Small intestine (tissue), 7 donors: ENCODE results near the gene ZNF606. TPM values are rescaled to one million over a fixed set of nuclear protein-coding genes. Genes with fewer than 3 reads are reported as not detected.

ENCODE experiments used
- DNase-seq, 2 donors: peaks; one replicate each; pipeline versions ENCODE4 v3.0.0 to v3.0.0-alpha.2; 2013
- FAIRE-seq: peaks from 2 replicates; lab custom pipeline; 2012; peaks lifted over from hg19 to GRCh38; lab: Jason Lieb, UNC
- H3K27ac ChIP-seq, 3 donors: one replicate each; pipeline ENCODE4 v1.5.1; 2013; ENCODE audit warnings: low read length in 2 of 3, mild to moderate bottlenecking in 2 of 3, control low read depth in 1 of 3, inconsistent platforms in 1 of 3, low read depth in 1 of 3, moderate library complexity in 1 of 3
- H3K27me3 ChIP-seq, 3 donors: one replicate each; pipeline ENCODE4 v1.6.1; 2013; ENCODE audit warnings: low read length in 3 of 3, inconsistent platforms in 1 of 3; ENCODE audit not compliant: control insufficient read depth in 3 of 3, insufficient read depth in 3 of 3
- H3K36me3 ChIP-seq, 3 donors: one replicate each; pipeline ENCODE4 v1.6.1; 2013; ENCODE audit warnings: low read length in 3 of 3, inconsistent platforms in 1 of 3, low read depth in 1 of 3, mild to moderate bottlenecking in 1 of 3, moderate library complexity in 1 of 3; ENCODE audit not compliant: control insufficient read depth in 3 of 3, insufficient read depth in 2 of 3
- H3K4me1 ChIP-seq, 3 donors: one replicate each; pipeline ENCODE4 v1.6.1; 2013; ENCODE audit warnings: low read length in 2 of 3, inconsistent platforms in 1 of 3, low read depth in 1 of 3, mild to moderate bottlenecking in 1 of 3, moderate library complexity in 1 of 3; ENCODE audit not compliant: control insufficient read depth in 3 of 3, insufficient read depth in 2 of 3
- H3K4me3 ChIP-seq, 3 donors: one replicate each; pipeline ENCODE4 v1.5.1; 2013; ENCODE audit warnings: low read length in 3 of 3, control low read depth in 1 of 3, inconsistent platforms in 1 of 3, low read depth in 1 of 3, mild to moderate bottlenecking in 1 of 3, moderate library complexity in 1 of 3
- H3K9me3 ChIP-seq, 2 donors: one replicate each; pipeline ENCODE4 v1.6.1; 2013; ENCODE audit warnings: low read depth in 1 of 2, low read length in 1 of 2; ENCODE audit not compliant: control insufficient read depth in 2 of 2, insufficient read depth in 1 of 2
- WGBS, 3 donors: extraction: QIAGEN DNeasy Blood & Tissue Kit; methylation state at CpG; one replicate each; pipeline ENCODE4 v1.1.7; 2013; 5-methylcytosine and 5-hydroxymethylcytosine counted together
- polyA plus RNA-seq, 4 donors: library from polyadenylated mRNA; stranded (reverse) in 3 of 4; unstranded in 1 of 4; fragments of 200-250 nt in 3 of 4; fragments of 120-200 nt in 1 of 4; gene quantifications; one replicate each; pipeline versions ENCODE4 v1.2.1 to v1.2.3, GENCODE V29; 2013
- donor health status: healthy with polysubstance abuse.
- donor health status: control.
- donor health status: control.
- donor health status: Bipolar disorder and iron deficiency.
- donor health status: healthy.

Gene ZNF606
- polyA plus RNA-seq, 4 donors, result 3.8 to 20.1 (median 6.4) TPM

GRCh38 chr19:57941593-57941992 is 61.0 kb downstream of the ZNF606 start:
- H3K4me1 ChIP-seq, result peaks cover 0 to 4% (median 3%) of the 10 kb centered on the region in 3 donors
- FAIRE-seq (no peak), DNase-seq (no peak)
- peaks cover 14 to 36% (median 33%) of the 10 kb centered on the region in 3 donors for H3K36me3 ChIP-seq
- no peak overlapping the region for H3K4me3 ChIP-seq
- no peaks in the 10 kb centered on the region for H3K27me3 ChIP-seq
- H3K27ac ChIP-seq, result no peak overlapping the region
- peaks cover 19 to 73% of the 10 kb centered on the region in 2 donors for H3K9me3 ChIP-seq
- 96 to 99% (median 98%) methylated on average over 3 of the region's 3 CpGs for WGBS, 3 donors

- 88 to 93% (median 91%) methylated on average over 12 of the region's 12 CpGs for WGBS, 3 donors
- FAIRE-seq (no peak), DNase-seq (no peak)
- H3K4me3 ChIP-seq, result no peak overlapping the region
- H3K27me3 ChIP-seq, result no peaks in the 10 kb centered on the region
- peaks cover 5 to 68% of the 10 kb centered on the region in 2 donors for H3K9me3 ChIP-seq
- H3K4me1 ChIP-seq, result no peaks in the 10 kb centered on the region
- H3K36me3 ChIP-seq, result peaks cover under 1 to 24% (median 4%) of the 10 kb centered on the region in 3 donors
- H3K27ac ChIP-seq, result no peak overlapping the region
Measured at GRCh38 chr19:57935731-57936130, 66.9 kb downstream of the ZNF606 start.

- DNase-seq (peak; percentile 74 to 89), FAIRE-seq (no peak)
- Histone ChIP-seq H3K9me3 (peaks cover 5 to 74% of the 10 kb centered on the region in 2 donors), H3K36me3 (peaks cover 0 to 25% (median 4%) of the 10 kb centered on the region in 3 donors), H3K27me3 (no peaks in the 10 kb centered on the region), H3K27ac (peak within 1 kb of the TSS in 2 of 3 donors; percentile 68 to 77), H3K4me1 (no peaks in the 10 kb centered on the region), H3K4me3 (peak within 1 kb of the TSS; percentile 47 to 82 (median 58))
- WGBS, 3 donors, result 5 to 18% (median 17%) methylated on average over 54 of the region's 54 CpGs
Measured at GRCh38 chr19:57934820-57935665, 67.6 kb downstream of the ZNF606 start, which contains the start of gene ZNF418. Gene ZNF418, minus strand, starts transcription at chr19:57935402. Its CDS starts 1,580 bp downstream, at chr19:57933822.

DNA sequence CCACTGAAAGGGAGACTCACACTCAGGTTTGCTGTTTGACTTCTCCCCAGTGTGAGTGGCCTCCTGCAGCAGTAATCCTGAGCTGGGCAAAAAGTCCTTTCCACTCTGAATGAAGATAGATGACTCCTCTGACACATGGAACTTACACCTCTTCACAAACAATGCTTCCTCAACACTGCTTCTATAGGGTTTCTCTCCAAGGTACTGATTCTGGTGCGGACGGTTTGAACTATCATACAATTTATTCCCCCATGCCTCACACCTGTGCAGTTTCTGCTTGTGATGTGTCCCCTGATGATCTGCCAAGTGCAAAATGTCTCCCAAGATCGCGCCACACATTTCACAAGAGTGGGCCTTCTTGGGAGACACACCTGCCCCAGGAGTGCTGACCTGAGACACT is 75.0 kb downstream of the ZNF606 start:
- H3K4me3 ChIP-seq, result no peak overlapping the region
- peaks cover 0 to 44% (median 0%) of the 10 kb centered on the region in 3 donors for H3K36me3 ChIP-seq

More for the DNA sequence above, 75.0 kb downstream of the ZNF606 start:
- Histone ChIP-seq H3K27ac (no peak overlapping the region), H3K9me3 (peaks cover 0 to 93% of the 10 kb centered on the region in 2 donors), H3K27me3 (no peaks in the 10 kb centered on the region), H3K4me1 (no peaks in the 10 kb centered on the region)
- 94 to 99% (median 97%) methylated on average over 4 of the region's 4 CpGs for WGBS, 3 donors
- FAIRE-seq (no peak), DNase-seq (no peak)

Other genes starting within 250 kb of the ZNF606 start
- 10 to 100 TPM in 1 of 4 donors, 1 to 10 TPM in 3; 6.2 to 20.4 (median 8.0) TPM for gene ZNF586, start 233.1 kb downstream of the ZNF606 start, polyA plus RNA-seq
- gene ZNF552, start 187.9 kb downstream of the ZNF606 start, polyA plus RNA-seq, result 10 to 100 TPM in 1 of 4 donors, 1 to 10 TPM in 3; 8.1 to 48.0 (median 9.0) TPM
- 10 to 100 TPM in 1 of 4 donors, 1 to 10 TPM in 3; 2.7 to 21.8 (median 6.5) TPM for gene ZNF587B, start 172.5 kb downstream of the ZNF606 start, polyA plus RNA-seq
- gene ZNF587, start 153.0 kb downstream of the ZNF606 start, polyA plus RNA-seq, result 10 to 100 TPM in 2 of 4 donors, 1 to 10 TPM in 2; 5.1 to 53.9 (median 12.2) TPM
- gene ZNF814, start 113.8 kb downstream of the ZNF606 start, polyA plus RNA-seq, result 10 to 100 TPM; 11.6 to 44.8 (median 17.2) TPM
- 10 to 100 TPM in 1 of 4 donors, 1 to 10 TPM in 3; 1.6 to 24.0 (median 3.4) TPM for gene ZNF417, start 86.2 kb downstream of the ZNF606 start, polyA plus RNA-seq
- 10 to 100 TPM in 1 of 4 donors, 1 to 10 TPM in 3; 2.5 to 14.1 (median 5.0) TPM for gene ZNF418, start 67.4 kb downstream of the ZNF606 start, polyA plus RNA-seq
- gene ZNF256, start 55.1 kb downstream of the ZNF606 start, polyA plus RNA-seq, result 1 to 10 TPM; 1.3 to 7.7 (median 2.4) TPM
- gene C19orf18, start 28.3 kb downstream of the ZNF606 start, polyA plus RNA-seq, result 1 to 10 TPM in 2 of 4 donors, under 1 TPM in 1, not detected in 1; 0.85 to 1.3 (median 1.0) TPM
- gene ZSCAN1, start 31.2 kb upstream of the ZNF606 start, polyA plus RNA-seq, result under 1 TPM in 2 of 4 donors, not detected in 2; 0.21 to 0.38 TPM
- gene ZNF135, start 56.5 kb upstream of the ZNF606 start, polyA plus RNA-seq, result 1 to 10 TPM in 2 of 4 donors, under 1 TPM in 2; 0.67 to 6.2 (median 1.4) TPM
- gene ZSCAN18, start 95.4 kb upstream of the ZNF606 start, polyA plus RNA-seq, result 10 to 100 TPM in 2 of 4 donors, 1 to 10 TPM in 2; 6.3 to 58.1 (median 18.5) TPM
- gene ZNF329, start 148.0 kb upstream of the ZNF606 start, polyA plus RNA-seq, result 10 to 100 TPM in 1 of 4 donors, 1 to 10 TPM in 3; 1.1 to 12.3 (median 2.7) TPM
- 10 to 100 TPM; 13.6 to 34.8 (median 22.7) TPM for gene ZNF274, start 180.2 kb upstream of the ZNF606 start, polyA plus RNA-seq
- gene ZNF544, start 226.1 kb upstream of the ZNF606 start, polyA plus RNA-seq, result 10 to 100 TPM; 11.9 to 31.9 (median 17.8) TPM